C1 segment of cervical spinal cord (tissue), 14 donors: ENCODE data around the gene SLC24A1.

Source experiments
- DNase-seq, 14 donors: peaks; one replicate each; lab custom pipeline; 2025; lab: John Stamatoyannopoulos, UW

Gene SLC24A1

DNA sequence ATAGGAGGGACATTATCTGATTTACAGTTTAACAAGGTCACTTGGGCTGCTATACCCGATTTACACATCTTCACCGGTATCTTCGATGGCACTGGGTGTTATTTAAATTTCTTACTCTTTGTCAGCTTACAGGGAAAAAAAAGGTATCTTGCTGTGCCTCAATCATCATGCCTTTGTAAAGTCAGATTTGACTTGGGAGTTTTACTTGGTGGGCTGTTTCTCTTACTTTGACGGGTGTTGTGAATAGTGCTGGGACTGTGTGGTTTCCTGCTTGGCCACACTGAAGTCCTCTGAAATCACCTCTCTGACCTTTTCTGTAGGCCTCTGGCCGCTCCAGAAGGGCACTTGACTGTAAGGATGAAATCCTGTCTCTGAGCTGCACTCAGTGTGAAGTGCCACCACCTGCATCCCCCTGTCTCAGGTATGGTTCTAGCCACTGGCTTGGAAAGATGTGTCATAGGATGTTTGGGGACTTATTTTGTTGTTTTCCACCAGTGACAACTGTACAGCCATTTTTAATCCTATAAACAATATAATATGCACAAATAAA is 3.1 kb upstream of the SLC24A1 start:
- no peak for DNase-seq

DNA sequence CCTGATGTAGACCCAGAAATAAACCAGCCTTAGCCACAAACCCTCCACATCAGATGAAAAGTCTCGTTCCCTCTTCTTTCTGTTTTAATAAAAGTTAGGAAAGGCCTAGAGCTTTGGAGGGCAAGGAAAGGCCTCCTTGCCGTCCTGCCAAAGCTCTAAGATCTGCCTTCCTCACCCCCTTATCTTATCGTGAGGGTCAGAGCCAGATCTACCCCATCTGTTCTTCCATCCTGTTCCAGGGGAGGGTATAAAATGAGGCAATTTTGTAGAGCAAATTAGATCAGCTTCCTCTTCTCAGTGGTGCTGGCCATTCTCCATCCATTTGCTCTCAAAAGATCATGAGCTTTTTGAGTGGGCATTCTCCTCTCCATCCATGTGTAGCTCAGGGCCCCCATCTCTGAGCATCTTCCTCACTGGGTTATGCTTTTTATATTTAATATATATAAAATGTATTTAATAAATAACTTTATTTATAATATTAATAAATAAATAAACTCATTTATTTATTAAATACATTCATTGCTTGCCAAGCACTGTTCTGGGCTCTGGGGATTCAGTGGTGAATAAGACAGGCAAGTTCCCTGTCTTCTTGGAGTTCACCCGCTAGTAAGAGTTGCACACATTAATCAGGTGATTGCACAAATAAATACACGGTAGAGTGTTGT is 2.0 kb upstream of the SLC24A1 start:
- DNase-seq: no peak

DNA sequence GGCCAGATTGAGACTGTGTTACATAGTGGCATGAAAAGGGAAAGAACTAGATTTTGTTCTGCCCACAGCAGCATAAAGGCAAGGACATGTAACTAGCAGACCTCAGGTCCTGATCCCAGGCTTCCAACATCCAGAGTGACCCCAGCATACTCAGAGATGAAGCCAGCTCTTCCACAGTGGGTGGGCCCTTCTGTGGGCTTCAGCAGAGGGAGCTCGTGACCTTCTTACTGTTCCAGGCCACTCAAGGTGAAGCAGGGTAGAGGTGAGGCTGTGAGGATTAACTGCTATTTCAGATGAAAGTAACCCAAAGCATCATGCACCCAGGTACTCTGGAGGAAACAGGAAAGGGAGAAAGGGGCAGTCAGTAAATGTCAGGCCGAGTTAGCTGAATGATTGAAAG is 905 bp upstream of the SLC24A1 start:
- DNase-seq: no peak

DNA sequence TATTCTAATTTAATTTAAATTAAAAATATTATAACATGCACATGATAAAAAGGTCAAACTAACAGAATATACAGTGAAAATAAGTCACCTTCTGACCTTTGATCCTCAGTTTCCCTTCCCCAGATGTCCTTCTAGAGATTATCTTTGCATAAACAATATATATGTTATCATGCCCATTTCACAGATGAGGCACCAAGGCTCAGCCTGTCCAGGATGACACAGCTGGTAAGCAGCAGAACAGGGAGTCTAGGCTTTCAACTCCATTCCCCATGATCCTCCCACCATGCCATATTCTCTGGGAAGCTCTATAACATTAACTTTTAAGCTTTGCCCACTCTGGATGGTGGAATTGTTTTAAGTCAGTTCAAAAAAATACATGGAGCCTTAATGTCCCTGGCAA is 1.4 kb downstream of the SLC24A1 start:
- no peak for DNase-seq

DNA sequence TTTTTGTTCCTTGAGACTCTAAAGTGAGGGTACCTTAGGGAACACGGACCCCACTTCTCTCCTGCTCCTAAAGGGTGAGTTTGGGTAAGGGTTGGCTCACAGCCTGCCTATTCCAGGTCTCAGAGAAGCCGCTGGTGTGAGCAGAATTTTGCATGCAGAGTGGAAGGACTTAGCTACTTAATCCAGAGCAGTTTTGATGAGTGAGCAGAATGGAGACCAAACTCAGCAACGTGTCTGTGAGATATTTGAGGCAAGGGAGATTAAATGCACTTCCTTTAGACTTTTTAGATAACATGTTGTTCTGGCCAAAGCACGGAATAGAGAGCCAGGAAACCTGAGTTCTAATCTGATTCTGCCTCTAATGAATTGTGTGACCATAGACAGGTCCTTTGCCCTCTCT is 5.1 kb downstream of the SLC24A1 start:
- no peak for DNase-seq

GRCh38 chr15:65629548-65629947 is 7.8 kb downstream of the SLC24A1 start:
- no peak for DNase-seq

DNA sequence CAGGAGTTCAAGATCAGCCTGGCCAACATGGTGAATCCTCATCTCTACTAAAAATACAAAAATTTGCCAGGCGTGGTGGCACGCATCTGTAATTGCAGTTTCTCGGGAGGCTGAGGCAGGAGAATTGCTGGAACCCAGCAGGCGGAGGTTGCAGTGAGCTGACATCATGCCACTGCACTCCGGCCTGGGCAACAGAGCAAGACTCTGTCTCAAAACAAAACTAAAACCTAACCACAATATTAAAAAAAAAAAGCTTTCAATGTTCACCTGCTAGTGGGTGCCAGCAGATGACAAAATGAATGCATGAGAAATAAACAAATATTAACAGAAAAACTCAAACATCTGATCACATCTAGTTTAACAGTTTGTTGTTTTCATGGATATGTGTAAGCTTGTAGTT is 9.0 kb downstream of the SLC24A1 start:
- no peak for DNase-seq

- no peak for DNase-seq
Measured at GRCh38 chr15:65631503-65631902, 9.8 kb downstream of the SLC24A1 start.

DNA sequence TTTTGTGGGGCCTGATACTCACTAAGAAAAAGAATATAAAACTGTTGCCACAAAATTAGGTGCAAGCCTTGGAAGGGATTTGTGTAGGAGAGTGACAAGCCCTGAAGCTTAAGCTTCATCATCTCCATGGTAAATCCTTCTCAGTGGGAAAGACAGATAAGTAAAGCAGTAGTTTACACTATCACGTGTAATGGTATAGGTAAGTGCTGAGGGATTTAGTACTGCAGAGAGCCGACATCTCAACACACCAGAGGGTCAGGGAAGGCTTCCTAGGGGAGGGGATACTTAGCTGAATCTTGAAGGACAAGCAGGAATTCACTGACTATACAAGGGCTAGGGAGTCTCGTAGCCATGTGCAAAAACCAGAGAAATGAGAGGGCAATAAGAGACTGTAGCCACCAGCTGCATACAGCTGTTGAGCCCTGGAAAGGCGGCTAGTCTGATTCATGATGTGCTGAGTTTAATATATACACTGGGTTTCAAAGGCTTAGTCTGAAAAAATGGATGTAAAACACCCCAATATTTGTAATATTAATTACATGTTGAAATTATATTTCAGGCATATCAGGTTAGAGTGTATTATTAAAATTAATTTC is 11.1 kb downstream of the SLC24A1 start:
- DNase-seq: no peak

DNA sequence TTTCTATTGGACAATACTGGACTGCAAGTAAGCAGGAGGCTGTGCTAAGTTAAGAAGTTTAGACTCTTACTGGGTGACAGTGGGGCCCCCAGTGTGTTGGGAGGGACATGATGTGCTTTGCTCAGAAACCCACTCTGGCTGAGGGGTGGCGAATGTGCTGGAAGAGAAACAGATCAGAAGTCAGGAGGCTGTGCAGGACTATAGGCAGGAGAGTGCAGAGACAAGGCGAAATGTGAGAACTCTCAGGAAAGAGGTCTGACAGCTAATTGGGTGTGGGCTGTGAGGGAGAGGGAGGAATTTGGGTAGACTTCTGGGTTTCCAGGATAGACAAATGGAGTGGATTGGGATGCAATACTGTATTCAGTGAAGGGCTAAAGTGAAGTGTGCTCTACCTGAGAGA is 12.0 kb downstream of the SLC24A1 start:
- DNase-seq: no peak

DNA sequence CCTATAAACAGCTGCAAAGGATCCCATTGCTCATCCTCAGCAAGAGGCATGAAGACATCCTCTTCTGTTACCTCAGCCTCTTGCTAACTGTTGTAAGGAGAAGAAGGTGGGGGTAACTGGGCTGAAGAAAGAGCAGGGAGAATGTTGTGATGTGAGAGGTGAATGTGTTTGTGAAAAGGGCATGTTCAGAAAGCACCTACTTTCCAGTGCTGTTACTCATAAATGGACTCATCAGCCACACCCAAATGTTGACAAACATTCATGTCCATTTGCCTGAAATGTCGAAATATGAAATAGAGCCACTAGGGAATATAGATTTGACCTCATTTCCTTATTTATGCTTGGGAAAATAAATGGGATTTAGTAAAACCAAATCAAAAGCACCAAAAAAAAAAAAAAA is 12.6 kb downstream of the SLC24A1 start:
- no peak for DNase-seq

DNA sequence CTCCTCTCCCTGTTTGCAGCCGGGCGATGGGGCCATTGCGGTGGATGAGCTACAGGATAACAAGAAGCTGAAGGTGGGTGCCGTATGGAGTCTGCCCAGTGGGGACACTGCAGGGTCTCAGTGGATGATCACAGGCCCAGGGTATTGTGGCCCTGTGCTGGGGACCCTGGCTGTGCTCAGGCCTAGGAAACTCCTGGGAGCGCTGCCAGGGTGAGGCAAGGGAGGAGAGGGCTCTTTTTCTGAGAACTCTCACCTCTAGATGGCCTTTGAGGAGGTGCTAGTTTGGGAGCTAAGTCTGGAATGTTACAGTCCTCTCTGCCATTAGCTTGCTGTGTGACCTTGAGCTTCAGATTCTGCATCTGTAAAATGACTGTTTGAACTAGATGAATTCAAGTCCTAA is 16.4 kb downstream of the SLC24A1 start:
- no peak for DNase-seq

GRCh38 chr15:65638681-65639089 is 16.9 kb downstream of the SLC24A1 start:
- peak in 5 of 14 donors; percentile 3 to 55 (median 8) for DNase-seq

DNA sequence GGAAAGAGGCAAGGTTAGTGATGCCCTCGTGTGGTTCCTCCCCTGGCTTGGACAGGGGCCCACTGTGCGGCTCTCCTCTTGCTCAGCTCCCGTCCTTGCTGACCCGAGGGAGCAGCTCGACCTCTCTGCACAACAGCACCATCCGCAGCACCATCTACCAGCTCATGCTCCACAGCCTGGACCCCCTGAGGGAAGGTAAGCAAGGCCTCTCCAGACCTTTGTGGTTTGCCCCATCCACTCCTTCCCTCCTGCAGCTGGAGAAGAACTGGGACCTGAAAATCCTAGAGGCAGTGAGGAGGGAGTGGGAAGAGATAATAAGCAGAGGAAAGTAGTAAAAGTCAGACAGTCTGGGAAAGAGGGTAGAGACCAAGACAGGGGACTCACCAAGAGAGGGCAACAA is 17.8 kb downstream of the SLC24A1 start:
- DNase-seq: no peak

DNA sequence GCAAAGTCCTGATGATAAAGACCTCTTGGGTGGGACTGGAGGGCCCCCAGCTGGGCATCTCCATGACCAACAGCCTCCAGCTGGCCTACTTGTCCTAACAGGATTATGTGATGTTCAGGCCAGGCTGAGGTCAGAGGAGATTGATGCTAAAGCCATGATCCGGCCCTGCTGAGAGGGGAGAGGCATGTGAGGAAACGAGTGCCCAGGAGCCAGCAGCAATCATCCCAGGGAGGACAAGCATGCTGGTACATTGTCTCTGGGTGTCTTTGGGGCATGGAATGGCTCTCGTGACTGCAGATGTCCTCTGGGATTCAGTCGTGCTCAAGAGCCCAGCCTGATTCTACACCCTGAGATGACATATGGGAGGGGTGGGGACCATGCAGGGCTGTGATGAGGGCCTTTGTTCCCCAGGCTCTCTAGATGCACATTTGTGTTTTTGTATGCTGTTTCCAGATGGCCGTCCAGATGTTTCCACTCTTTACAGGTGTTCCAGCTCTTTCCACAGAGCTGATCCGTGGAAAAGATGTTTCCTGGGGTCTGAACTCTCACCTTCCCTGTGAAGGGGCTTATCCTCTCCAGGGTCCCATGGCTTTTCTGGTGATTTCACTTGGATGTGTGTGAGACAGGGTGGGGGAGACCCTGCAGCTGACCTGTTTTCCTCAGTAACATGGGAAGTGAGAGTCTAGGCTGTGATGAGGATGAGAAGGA is 20.2 kb downstream of the SLC24A1 start:
- no peak for DNase-seq

GRCh38 chr15:65642594-65642993 is 20.9 kb downstream of the SLC24A1 start:
- no peak for DNase-seq

GRCh38 chr15:65644282-65644681 is 22.5 kb downstream of the SLC24A1 start:
- no peak for DNase-seq

- no peak for DNase-seq
Measured at GRCh38 chr15:65645392-65645791, 23.7 kb downstream of the SLC24A1 start.

DNA sequence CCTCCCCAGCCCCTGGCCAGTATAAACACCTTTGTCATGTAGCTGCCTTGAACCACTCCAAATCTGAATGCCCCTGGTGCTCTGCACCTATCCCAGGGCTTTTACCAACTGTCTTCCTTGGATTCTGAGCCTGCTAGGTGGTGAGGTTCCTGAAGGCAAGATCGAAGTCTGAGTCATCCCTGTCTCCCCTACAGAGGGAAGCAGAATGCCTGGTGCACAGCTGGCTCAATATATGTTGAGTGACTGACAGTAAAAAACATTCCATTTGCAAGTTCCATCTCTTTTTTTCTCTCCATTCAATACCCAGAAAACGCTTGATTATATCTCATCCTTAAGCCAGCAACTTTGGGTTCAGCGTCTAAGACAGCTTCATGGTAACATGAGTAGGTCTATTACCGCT is 24.7 kb downstream of the SLC24A1 start:
- no peak for DNase-seq

DNA sequence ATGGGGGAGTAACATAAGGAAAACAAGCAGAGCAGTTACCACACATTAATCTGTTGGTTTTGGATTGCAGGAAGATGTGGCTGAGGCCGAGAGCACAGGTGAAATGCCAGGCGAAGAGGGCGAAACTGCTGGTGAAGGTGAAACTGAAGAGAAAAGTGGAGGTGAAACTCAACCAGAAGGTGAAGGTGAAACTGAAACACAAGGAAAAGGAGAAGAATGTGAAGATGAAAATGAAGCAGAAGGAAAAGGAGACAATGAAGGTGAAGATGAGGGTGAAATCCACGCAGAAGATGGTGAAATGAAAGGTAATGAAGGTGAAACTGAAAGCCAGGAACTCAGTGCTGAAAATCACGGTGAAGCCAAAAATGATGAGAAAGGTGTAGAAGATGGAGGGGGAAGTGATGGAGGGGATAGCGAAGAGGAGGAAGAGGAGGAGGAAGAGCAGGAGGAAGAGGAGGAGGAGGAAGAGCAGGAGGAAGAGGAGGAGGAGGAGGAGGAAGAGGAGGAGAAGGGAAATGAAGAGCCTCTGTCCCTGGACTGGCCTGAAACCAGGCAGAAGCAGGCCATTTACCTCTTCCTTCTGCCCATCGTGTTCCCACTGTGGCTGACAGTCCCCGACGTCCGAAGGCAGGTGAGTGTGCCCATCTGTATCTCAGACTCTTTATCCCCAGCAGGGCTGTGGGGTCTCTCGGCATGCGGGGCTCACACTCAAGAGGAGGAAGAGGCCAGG is 28.7 kb downstream of the SLC24A1 start:
- DNase-seq: no peak

- no peak for DNase-seq
Measured at GRCh38 chr15:65651042-65651322, 29.2 kb downstream of the SLC24A1 start.
